T-helper 2 cell treated with Interferon-gamma antibody and Interleukin-4, amounts not matched to agents 5 μg/mL and 100 μg/mL, for 36 hours (primary cell): ENCODE results near the gene PALLD.

Experiments used
- DNase-seq: peaks from one replicate; pipeline ENCODE4 v3.0.0; 2021; ENCODE audit warnings: low spot score
- H3K27ac Mint-ChIP-seq: one replicate; pipeline ENCODE4 v1.8.0; 2021; ENCODE audit warnings: mild to moderate bottlenecking, mixed read lengths
- H3K27me3 Mint-ChIP-seq: one replicate; pipeline ENCODE4 v1.8.0; 2021; ENCODE audit warnings: low read depth, mixed read lengths
- H3K36me3 Mint-ChIP-seq: one replicate; pipeline ENCODE4 v1.8.0; 2021; ENCODE audit warnings: low read depth, mixed read lengths
- H3K4me1 Mint-ChIP-seq: one replicate; pipeline ENCODE4 v1.8.0; 2021; ENCODE audit warnings: low read depth, mixed read lengths
- H3K4me3 Mint-ChIP-seq: one replicate; pipeline ENCODE4 v1.8.0; 2022; ENCODE audit warnings: mild to moderate bottlenecking, moderate library complexity, mixed read lengths
- H3K9me3 Mint-ChIP-seq: one replicate; pipeline ENCODE4 v1.8.0; 2021; ENCODE audit warnings: mixed read lengths

Gene PALLD

DNA sequence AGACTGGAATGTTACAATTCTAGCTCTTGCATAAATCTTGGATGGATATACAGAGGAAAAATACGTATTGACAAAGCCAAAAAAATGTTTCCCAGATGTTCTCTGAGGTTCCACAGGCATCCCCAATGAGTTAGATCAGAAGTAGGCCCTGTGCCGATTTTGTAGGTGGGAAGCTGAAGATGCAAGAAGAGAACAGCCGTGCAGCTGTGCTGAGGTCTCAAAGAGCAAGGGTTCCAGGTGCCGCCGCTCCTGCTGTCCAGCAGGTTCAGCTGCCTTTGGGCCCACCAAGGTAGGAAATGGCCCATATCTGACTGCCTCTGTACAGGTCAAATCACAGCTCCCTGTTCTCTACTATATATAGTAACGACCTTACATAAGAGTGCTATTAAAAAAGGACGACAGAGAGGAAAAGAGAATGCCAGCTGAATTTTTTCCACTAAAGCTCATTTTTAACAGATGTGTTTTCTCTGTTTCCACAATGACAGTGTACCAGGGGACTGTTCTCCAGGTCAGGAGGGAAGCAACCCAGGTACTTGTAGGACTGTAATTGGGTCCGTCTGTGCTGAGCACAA, 357.6 kb downstream of the PALLD start:
- no peak overlapping the region for H3K4me3 Mint-ChIP-seq
- no peak overlapping the region for H3K27ac Mint-ChIP-seq
- H3K9me3 Mint-ChIP-seq, result no peaks in the 10 kb centered on the region
- no peak for DNase-seq
- peaks cover 49% of the 10 kb centered on the region for H3K4me1 Mint-ChIP-seq
- no peaks in the 10 kb centered on the region for H3K27me3 Mint-ChIP-seq
- peaks cover 8% of the 10 kb centered on the region for H3K36me3 Mint-ChIP-seq

DNA sequence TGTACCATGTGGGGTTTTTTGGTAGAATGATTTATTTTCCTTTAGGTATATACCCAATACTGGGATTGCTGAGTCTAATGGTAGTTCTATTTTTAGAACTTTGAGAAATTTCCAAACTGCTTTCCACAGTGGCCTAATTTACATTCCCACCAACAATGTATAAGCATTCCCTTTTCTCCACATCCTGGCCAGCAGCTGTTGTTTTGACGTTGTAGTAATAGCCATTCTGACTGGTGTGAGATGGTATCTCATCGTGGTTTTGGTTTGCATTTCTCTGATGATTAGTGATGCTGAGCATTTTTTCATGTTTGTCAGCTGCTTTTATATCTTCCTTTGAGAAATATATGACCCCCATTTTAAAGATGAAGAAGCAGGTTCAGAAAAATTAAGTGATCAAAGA, 359.5 kb downstream of the PALLD start:
- peaks cover 10% of the 10 kb centered on the region for H3K36me3 Mint-ChIP-seq
- no peak for DNase-seq
- H3K27ac Mint-ChIP-seq, result no peak overlapping the region
- H3K27me3 Mint-ChIP-seq, result no peaks in the 10 kb centered on the region
- H3K4me3 Mint-ChIP-seq, result peak overlapping the region; percentile 12
- H3K9me3 Mint-ChIP-seq, result no peaks in the 10 kb centered on the region
- H3K4me1 Mint-ChIP-seq, result peaks cover 52% of the 10 kb centered on the region

- H3K27ac Mint-ChIP-seq, result no peak overlapping the region
- peaks cover 53% of the 10 kb centered on the region for H3K4me1 Mint-ChIP-seq
- H3K27me3 Mint-ChIP-seq, result no peaks in the 10 kb centered on the region
- peaks cover 10% of the 10 kb centered on the region for H3K36me3 Mint-ChIP-seq
- H3K4me3 Mint-ChIP-seq, result peak overlapping the region; percentile 22
- H3K9me3 Mint-ChIP-seq, result no peaks in the 10 kb centered on the region
- DNase-seq, result no peak
These were observed 360.2 kb downstream of the PALLD start for GRCh38 chr4:168857009-168857408.

- Mint-ChIP-seq H3K27ac (peak overlapping the region; percentile 16), H3K9me3 (peaks cover 5% of the 10 kb centered on the region), H3K4me3 (peak overlapping the region; percentile 22), H3K36me3 (peaks cover 15% of the 10 kb centered on the region), H3K27me3 (no peaks in the 10 kb centered on the region), H3K4me1 (peaks cover 54% of the 10 kb centered on the region)
- DNase-seq, result no peak
These were observed 360.9 kb downstream of the PALLD start for GRCh38 chr4:168857546-168858314.

- H3K27ac Mint-ChIP-seq, result no peak overlapping the region
- H3K27me3 Mint-ChIP-seq, result no peaks in the 10 kb centered on the region
- H3K4me1 Mint-ChIP-seq, result peaks cover 53% of the 10 kb centered on the region
- H3K9me3 Mint-ChIP-seq, result peaks cover 15% of the 10 kb centered on the region
- peaks cover 23% of the 10 kb centered on the region for H3K36me3 Mint-ChIP-seq
- DNase-seq, result no peak
- H3K4me3 Mint-ChIP-seq, result no peak overlapping the region
These were observed 362.2 kb downstream of the PALLD start for GRCh38 chr4:168859100-168859499.

DNA sequence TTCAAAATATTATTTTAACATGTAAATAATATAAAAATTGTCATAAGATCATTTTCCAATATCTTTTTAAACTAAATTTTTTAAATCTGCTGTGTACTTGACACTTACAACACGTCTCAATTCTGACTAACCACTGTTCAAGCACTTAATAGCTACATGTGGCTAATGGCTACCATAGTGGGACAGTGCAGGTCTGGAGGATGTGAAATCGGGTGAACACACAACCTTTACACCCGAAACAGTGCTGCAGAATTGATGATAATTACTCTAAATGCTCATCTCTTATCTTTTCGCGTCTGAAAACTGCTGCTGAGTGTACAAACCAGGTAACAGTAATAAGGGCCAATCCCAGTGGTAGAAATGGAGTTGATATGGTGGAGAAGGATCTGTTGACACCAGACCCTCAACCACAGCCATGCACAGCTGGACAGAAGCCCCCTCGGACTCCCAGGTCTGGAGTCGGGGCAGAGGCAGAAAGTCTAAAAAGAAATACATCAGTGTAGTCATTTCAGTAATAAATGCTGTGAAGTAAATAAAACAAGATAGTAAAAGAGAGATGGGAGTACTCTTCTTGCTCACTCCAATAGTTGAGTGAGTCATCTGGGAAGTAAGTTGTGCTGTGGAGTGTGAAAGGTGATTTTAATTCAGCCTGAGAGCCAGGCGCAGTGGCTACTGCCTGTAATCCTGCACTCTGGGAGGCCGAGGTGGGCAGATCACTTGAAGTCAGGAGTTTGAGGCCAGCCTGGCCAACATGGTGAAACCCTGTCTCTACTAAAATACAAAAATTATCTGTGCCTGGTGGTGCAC, 363.2 kb downstream of the PALLD start:
- peak overlapping the region; percentile 53 for H3K27ac Mint-ChIP-seq
- peaks cover 23% of the 10 kb centered on the region for H3K36me3 Mint-ChIP-seq
- no peak for DNase-seq
- H3K9me3 Mint-ChIP-seq, result peaks cover 15% of the 10 kb centered on the region
- H3K4me3 Mint-ChIP-seq, result no peak overlapping the region
- H3K4me1 Mint-ChIP-seq, result peaks cover 58% of the 10 kb centered on the region
- H3K27me3 Mint-ChIP-seq, result no peaks in the 10 kb centered on the region

- DNase-seq, result no peak
- Mint-ChIP-seq H3K36me3 (peaks cover 19% of the 10 kb centered on the region), H3K27ac (no peak overlapping the region), H3K4me3 (no peak overlapping the region), H3K9me3 (peaks cover 15% of the 10 kb centered on the region), H3K4me1 (peaks cover 57% of the 10 kb centered on the region), H3K27me3 (no peaks in the 10 kb centered on the region)
These were observed 364.0 kb downstream of the PALLD start for GRCh38 chr4:168860827-168861226.

- peak overlapping the region; percentile 50 for H3K27ac Mint-ChIP-seq
- no peak for DNase-seq
- no peaks in the 10 kb centered on the region for H3K27me3 Mint-ChIP-seq
- H3K36me3 Mint-ChIP-seq, result peaks cover 18% of the 10 kb centered on the region
- peaks cover 15% of the 10 kb centered on the region for H3K9me3 Mint-ChIP-seq
- H3K4me3 Mint-ChIP-seq, result peak overlapping the region; percentile 0
- H3K4me1 Mint-ChIP-seq, result peaks cover 51% of the 10 kb centered on the region
These were observed 367.1 kb downstream of the PALLD start for GRCh38 chr4:168863719-168864647.

DNA sequence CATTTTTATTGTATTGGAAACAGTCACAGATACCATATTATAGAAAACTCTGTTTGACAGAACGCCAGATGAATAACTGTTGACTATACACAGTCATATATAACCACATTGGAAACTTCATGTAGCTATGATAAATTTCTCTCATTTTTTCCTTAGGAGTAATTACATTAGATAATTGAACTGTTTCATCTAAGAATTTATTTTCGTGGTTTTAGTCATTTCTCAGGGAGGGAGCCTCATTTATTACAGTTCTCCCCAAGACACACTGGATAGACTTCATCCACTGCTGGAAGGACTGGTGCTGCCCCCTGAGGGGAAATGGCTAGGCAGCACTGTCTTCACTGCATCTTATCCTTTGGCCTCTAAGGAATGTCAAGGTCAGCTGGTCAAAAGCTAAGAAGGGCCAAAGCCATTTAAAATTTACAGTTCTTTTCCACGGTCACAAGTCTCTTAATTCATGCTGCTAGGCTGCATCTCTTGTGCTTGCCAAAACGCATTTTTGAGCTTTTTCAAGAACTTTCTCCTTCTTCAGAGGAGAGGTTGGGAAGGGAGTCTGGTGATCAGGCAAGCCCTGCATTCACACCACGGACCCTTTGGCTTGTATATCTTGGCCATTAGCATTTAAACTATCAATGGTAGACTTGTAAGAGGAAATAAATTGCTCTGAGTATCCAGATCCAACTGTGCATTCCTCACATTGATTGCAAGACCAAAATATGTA, 368.1 kb downstream of the PALLD start:
- no peak for DNase-seq
- H3K4me3 Mint-ChIP-seq, result no peak overlapping the region
- H3K36me3 Mint-ChIP-seq, result peaks cover 18% of the 10 kb centered on the region
- no peaks in the 10 kb centered on the region for H3K27me3 Mint-ChIP-seq
- H3K9me3 Mint-ChIP-seq, result peaks cover 15% of the 10 kb centered on the region
- peaks cover 46% of the 10 kb centered on the region for H3K4me1 Mint-ChIP-seq
- H3K27ac Mint-ChIP-seq, result no peak overlapping the region

DNA sequence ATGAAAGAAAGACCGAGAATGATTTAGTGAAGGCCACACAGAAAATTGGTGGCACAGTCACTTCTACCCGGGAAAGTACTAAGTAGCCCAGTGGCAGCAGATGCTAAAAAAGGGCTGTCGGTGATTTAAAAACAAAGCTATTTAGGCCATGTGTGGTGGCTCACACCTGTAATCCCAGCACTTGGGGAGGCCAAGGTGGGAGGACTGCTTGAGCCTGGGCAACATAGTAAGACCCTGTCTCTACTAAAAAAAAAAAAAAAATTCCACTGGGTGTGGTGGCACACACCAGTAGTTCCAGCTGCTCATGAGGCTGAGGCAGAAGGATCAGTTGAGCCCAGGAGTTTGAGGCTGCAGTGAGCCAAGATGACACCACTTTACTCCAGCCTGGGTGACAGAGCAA, 369.0 kb downstream of the PALLD start:
- Mint-ChIP-seq H3K9me3 (peaks cover 15% of the 10 kb centered on the region), H3K4me3 (no peak overlapping the region), H3K4me1 (peaks cover 43% of the 10 kb centered on the region), H3K27me3 (no peaks in the 10 kb centered on the region), H3K36me3 (peaks cover 18% of the 10 kb centered on the region), H3K27ac (no peak overlapping the region)
- DNase-seq, result no peak

GRCh38 chr4:168866635-168867034, 369.8 kb downstream of the PALLD start:
- H3K36me3 Mint-ChIP-seq, result peaks cover 15% of the 10 kb centered on the region
- H3K4me3 Mint-ChIP-seq, result no peak overlapping the region
- H3K4me1 Mint-ChIP-seq, result peaks cover 41% of the 10 kb centered on the region
- H3K27me3 Mint-ChIP-seq, result no peaks in the 10 kb centered on the region
- peaks cover 15% of the 10 kb centered on the region for H3K9me3 Mint-ChIP-seq
- DNase-seq, result no peak
- H3K27ac Mint-ChIP-seq, result no peak overlapping the region

DNA sequence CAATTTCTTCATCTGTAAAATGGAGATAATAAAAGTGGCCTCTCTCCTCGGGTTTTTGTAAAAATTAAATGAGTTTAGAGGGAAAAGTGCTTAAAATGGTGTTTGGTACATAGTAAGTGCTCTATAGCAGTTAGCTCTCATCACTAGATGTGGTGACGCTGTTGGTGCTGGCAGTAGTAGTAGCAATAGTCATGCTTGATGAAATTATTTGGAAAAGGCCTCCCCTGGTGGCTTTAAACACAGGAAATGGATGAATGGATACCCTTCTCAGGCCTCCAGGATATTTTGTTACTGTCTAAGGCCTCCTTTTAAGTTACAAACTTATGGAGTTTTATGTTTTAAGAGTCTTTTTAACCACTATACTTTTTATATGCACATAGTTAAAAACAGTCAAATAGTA, 370.3 kb downstream of the PALLD start:
- Mint-ChIP-seq H3K36me3 (peaks cover 15% of the 10 kb centered on the region), H3K4me3 (no peak overlapping the region), H3K27me3 (no peaks in the 10 kb centered on the region), H3K9me3 (peaks cover 15% of the 10 kb centered on the region), H3K27ac (no peak overlapping the region), H3K4me1 (peaks cover 41% of the 10 kb centered on the region)
- DNase-seq, result no peak
